HepG2 (cell line): ENCODE data around the gene CPXM1. TPM values are rescaled to one million over a fixed set of nuclear protein-coding genes. Genes with fewer than 3 reads are reported as not detected.

Experiments used
- CHD2 ChIP-seq: IDR thresholded peaks from 2 replicates; pipeline ENCODE4 v1.6.1; 2011; ENCODE audit warnings: low read depth, low read length, improper control_type of control experiment
- MIER2 ChIP-seq: IDR thresholded peaks from 2 replicates; pipeline ENCODE4 v1.6.1; 2016; ENCODE audit warnings: missing biosample characterization, missing genetic modification reagents
- PLRG1 ChIP-seq: fragments of 450-650 bp; conservative IDR thresholded peaks from 2 replicates; pipeline ENCODE4 v1.6.1; 2016
- PRMT3 ChIP-seq: sonication (generic); formaldehyde crosslinking; IDR thresholded peaks from 2 replicates; pipeline ENCODE4 v1.8.1; 2022; ENCODE audit warnings: low read depth, mild to moderate bottlenecking, moderate library complexity, missing genetic modification reagents, borderline replicate concordance
- SETDB1 ChIP-seq: sonication (generic); formaldehyde crosslinking; IDR thresholded peaks from 2 replicates; pipeline ENCODE4 v1.5.1; 2020; ENCODE audit warnings: missing genetic modification reagents, mild to moderate bottlenecking, borderline replicate concordance
- SMC3 ChIP-seq: IDR thresholded peaks from 2 replicates; pipeline ENCODE4 v1.6.1; 2011; ENCODE audit warnings: low read length, improper control_type of control experiment
- SP1 ChIP-seq, 2 experiments: fragments of 450-650 bp in 1 of 2; sonication (generic) in 1 of 2; formaldehyde crosslinking in 1 of 2; IDR thresholded peaks; 2 replicates each; pipeline versions ENCODE4 v1.4.0 to v1.6.1; 2016 to 2020; ENCODE audit warnings: missing genetic modification reagents in 1 of 2
- TCF7L2 ChIP-seq: IDR thresholded peaks from 2 replicates; pipeline ENCODE4 v1.6.1; 2011; ENCODE audit warnings: mild to moderate bottlenecking, low read depth, low read length, moderate library complexity
- ZNF121 ChIP-seq: sonication (generic); formaldehyde crosslinking; IDR thresholded peaks from 2 replicates; pipeline ENCODE4 v1.5.0; 2020; ENCODE audit warnings: mild to moderate bottlenecking, missing genetic modification reagents
- ZNF136 ChIP-seq: sonication (generic); formaldehyde crosslinking; IDR thresholded peaks from 2 replicates; pipeline ENCODE4 v1.8.1; 2022; ENCODE audit warnings: low read depth, mild to moderate bottlenecking, moderate library complexity, missing genetic modification reagents
- ZNF251 ChIP-seq: sonication (generic); formaldehyde crosslinking; IDR thresholded peaks from 2 replicates; pipeline ENCODE4 v1.9.0; 2021; ENCODE audit warnings: mild to moderate bottlenecking, missing genetic modification reagents
- ZNF317 ChIP-seq: sonication (generic); formaldehyde crosslinking; IDR thresholded peaks from 2 replicates; pipeline ENCODE4 v1.5.0; 2020; ENCODE audit warnings: mild to moderate bottlenecking, missing genetic modification reagents
- ZNF558 ChIP-seq: sonication (generic); formaldehyde crosslinking; IDR thresholded peaks from 2 replicates; pipeline ENCODE4 v1.9.0; 2022; ENCODE audit warnings: mild to moderate bottlenecking, missing genetic modification reagents, borderline replicate concordance
- ZNF720 ChIP-seq: sonication (generic); formaldehyde crosslinking; IDR thresholded peaks from 2 replicates; pipeline ENCODE4 v1.4.0; 2020; ENCODE audit warnings: missing genetic modification reagents
- polyA plus RNA-seq, 8 experiments: library from polyadenylated mRNA; depleted of rRNA in 3 of 8; stranded (reverse) in 7 of 8; unstranded in 1 of 8; fragments of >200 nt; fragmentation: Illumina TruSeq in 4 of 8; extraction: Trizol in 4 of 8; gene quantifications; 2 replicates each; pipeline versions ENCODE4 v1.2.1 to v1.2.3, GENCODE V29; 2011 to 2016; ENCODE audit warnings: low read depth in 4 of 8, missing spikeins in 1 of 8, mixed read lengths in 1 of 8; ENCODE audit not compliant: insufficient read depth in 1 of 8
- total RNA-seq, 5 experiments: library from RNA; depleted of rRNA; stranded (reverse); fragments of >200 nt; fragmentation: Illumina TruSeq; extraction: Trizol; gene quantifications; 2 replicates each; pipeline ENCODE4 v1.2.3, GENCODE V29; 2016; ENCODE audit warnings: low read depth in 1 of 5
- TF ChIP-seq, protein P1 (sequence below): sonication (generic); formaldehyde crosslinking; IDR thresholded peaks from 2 replicates; pipeline ENCODE4 v1.8.1; 2023; ENCODE audit warnings: missing genetic modification reagents, inconsistent platforms, borderline replicate concordance
- TF ChIP-seq, protein P2 (sequence below): sonication (generic); formaldehyde crosslinking; IDR thresholded peaks from 2 replicates; pipeline ENCODE4 v1.5.1; 2020; ENCODE audit warnings: mild to moderate bottlenecking, missing genetic modification reagents, borderline replicate concordance
- TF ChIP-seq, protein P3 (sequence below): sonication (generic); formaldehyde crosslinking; IDR thresholded peaks from 2 replicates; pipeline ENCODE4 v1.4.0; 2020; ENCODE audit warnings: low read depth, mild to moderate bottlenecking, missing genetic modification reagents
- TF ChIP-seq, protein P4 (sequence below): sonication (generic); formaldehyde crosslinking; IDR thresholded peaks from 2 replicates; pipeline ENCODE4 v1.4.0; 2020; ENCODE audit warnings: low read depth, missing genetic modification reagents
- TF ChIP-seq, protein P5 (sequence below): sonication (generic); formaldehyde crosslinking; IDR thresholded peaks from 2 replicates; pipeline ENCODE4 v1.5.1; 2020; ENCODE audit warnings: missing genetic modification reagents, mild to moderate bottlenecking, borderline replicate concordance
- TF ChIP-seq, protein P6 (sequence below): sonication (generic); formaldehyde crosslinking; IDR thresholded peaks from 2 replicates; pipeline ENCODE4 v1.8.0; 2022; ENCODE audit warnings: mild to moderate bottlenecking, missing genetic modification reagents, moderate library complexity

The CPXM1 gene
- total and polyA plus RNA-seq, 2 of the 13 experiments (the other 11 are each of a cell fraction or from before 2014, with no cell fraction given): 0.07 TPM; not detected in 1

DNA sequence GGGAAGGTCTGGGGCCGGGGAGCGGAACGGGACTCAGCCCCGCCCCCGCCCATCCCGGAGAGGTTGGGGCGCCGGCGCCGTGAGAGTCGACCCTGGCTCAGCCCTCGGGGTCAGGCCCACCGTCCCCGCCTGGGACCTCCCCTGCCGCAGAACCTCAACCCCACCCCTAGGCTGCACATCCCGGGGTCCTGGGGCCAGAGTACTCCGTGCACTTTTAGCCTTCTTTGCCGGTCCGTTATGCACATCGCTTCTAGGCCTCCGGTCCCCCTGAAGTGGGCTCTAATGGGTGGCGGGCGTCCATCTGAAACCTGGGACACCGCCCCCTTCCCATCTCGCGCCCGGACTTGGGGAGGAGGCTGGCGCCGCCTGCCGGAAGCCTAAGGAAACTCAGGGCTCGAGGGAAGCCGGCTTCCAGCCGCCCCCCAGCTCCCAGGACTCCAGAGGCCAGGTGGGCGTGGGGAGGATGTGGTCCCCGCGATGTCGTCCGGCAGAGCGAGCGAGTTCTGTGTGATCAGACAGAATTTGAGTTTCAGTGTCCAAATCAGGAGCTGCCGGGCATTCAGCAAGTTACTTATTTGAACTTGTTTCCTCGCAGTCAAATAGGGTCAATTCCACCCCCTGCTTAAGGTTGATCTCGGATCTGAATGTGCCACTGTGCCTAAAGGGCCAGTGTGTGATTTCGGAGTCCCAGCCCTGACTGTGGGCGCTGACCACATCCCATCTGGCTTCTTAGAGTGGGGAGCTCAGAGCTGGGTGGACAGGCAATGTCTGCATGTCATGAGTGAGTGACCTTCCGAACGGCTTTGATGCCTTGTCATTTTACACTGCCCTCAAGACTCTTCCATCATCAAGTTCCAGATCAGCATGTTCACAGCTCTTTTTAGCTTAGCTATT is 47.6 kb downstream of the CPXM1 start (continued):
- TF ChIP-seq SP1 (IDR thresholded peaks at IDR 0.05): no peak
- 0 out of 2 replicates have a peak, but pooled peaks have one; percentile 11 for TF ChIP-seq SP1 (CRISPR knock-in tag; IDR thresholded peaks at IDR 0.05)
- TF ChIP-seq TCF7L2: no peak
- peak; percentile 61 for TF ChIP-seq ZNF317 (CRISPR knock-in tag)
- TF ChIP-seq ZNF720 (CRISPR knock-in tag): no peak
- no peak for TF ChIP-seq PLRG1
- TF ChIP-seq, protein P1, sequence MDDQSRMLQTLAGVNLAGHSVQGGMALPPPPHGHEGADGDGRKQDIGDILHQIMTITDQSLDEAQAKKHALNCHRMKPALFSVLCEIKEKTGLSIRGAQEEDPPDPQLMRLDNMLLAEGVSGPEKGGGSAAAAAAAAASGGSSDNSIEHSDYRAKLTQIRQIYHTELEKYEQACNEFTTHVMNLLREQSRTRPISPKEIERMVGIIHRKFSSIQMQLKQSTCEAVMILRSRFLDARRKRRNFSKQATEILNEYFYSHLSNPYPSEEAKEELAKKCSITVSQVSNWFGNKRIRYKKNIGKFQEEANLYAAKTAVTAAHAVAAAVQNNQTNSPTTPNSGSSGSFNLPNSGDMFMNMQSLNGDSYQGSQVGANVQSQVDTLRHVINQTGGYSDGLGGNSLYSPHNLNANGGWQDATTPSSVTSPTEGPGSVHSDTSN (CRISPR knock-in tag): no peak
- TF ChIP-seq, protein P2, sequence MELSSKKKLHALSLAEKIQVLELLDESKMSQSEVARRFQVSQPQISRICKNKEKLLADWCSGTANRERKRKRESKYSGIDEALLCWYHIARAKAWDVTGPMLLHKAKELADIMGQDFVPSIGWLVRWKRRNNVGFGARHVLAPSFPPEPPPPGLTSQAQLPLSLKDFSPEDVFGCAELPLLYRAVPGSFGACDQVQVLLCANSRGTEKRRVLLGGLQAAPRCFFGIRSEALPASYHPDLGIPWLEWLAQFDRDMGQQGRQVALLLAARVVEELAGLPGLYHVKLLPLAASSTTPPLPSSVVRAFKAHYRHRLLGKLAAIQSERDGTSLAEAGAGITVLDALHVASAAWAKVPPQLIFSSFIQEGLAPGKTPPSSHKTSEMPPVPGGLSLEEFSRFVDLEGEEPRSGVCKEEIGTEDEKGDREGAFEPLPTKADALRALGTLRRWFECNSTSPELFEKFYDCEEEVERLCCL (CRISPR knock-in tag): no peak
- TF ChIP-seq ZNF121 (CRISPR knock-in tag): no peak
- TF ChIP-seq, protein P3, sequence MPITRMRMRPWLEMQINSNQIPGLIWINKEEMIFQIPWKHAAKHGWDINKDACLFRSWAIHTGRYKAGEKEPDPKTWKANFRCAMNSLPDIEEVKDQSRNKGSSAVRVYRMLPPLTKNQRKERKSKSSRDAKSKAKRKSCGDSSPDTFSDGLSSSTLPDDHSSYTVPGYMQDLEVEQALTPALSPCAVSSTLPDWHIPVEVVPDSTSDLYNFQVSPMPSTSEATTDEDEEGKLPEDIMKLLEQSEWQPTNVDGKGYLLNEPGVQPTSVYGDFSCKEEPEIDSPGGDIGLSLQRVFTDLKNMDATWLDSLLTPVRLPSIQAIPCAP (CRISPR knock-in tag): no peak
- no peak for TF ChIP-seq PRMT3
- no peak for TF ChIP-seq MIER2 (CRISPR knock-in tag)
- TF ChIP-seq SETDB1: peak; percentile 69; the same call in 1 of the 2 replicates
- TF ChIP-seq, protein P4, sequence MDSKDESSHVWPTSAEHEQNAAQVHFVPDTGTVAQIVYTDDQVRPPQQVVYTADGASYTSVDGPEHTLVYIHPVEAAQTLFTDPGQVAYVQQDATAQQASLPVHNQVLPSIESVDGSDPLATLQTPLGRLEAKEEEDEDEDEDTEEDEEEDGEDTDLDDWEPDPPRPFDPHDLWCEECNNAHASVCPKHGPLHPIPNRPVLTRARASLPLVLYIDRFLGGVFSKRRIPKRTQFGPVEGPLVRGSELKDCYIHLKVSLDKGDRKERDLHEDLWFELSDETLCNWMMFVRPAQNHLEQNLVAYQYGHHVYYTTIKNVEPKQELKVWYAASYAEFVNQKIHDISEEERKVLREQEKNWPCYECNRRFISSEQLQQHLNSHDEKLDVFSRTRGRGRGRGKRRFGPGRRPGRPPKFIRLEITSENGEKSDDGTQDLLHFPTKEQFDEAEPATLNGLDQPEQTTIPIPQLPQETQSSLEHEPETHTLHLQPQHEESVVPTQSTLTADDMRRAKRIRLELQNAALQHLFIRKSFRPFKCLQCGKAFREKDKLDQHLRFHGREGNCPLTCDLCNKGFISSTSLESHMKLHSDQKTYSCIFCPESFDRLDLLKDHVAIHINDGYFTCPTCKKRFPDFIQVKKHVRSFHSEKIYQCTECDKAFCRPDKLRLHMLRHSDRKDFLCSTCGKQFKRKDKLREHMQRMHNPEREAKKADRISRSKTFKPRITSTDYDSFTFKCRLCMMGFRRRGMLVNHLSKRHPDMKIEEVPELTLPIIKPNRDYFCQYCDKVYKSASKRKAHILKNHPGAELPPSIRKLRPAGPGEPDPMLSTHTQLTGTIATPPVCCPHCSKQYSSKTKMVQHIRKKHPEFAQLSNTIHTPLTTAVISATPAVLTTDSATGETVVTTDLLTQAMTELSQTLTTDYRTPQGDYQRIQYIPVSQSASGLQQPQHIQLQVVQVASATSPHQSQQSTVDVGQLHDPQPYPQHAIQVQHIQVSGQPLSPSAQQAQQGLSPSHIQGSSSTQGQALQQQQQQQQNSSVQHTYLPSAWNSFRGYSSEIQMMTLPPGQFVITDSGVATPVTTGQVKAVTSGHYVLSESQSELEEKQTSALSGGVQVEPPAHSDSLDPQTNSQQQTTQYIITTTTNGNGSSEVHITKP (CRISPR knock-in tag): no peak
- TF ChIP-seq, protein P5, sequence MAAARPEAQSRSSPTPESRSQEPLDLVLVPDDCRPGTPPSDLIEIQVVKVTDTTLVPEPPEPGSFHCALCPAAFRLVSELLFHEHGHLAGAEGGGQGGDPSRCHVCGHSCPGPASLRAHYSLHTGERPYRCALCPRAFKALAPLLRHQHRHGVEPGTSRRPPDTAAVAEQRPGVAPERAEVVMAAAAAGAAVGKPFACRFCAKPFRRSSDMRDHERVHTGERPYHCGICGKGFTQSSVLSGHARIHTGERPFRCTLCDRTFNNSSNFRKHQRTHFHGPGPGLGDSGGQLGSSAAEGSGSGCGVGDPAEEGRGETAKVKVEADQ (CRISPR knock-in tag): no peak
- TF ChIP-seq CHD2: no peak
- peak; percentile 34; the same call in 1 of the 2 replicates for TF ChIP-seq ZNF558 (CRISPR knock-in tag)
- no peak for TF ChIP-seq ZNF136 (CRISPR knock-in tag)
- no peak; the same call in 1 of the 2 replicates for TF ChIP-seq SMC3
- TF ChIP-seq ZNF251 (CRISPR knock-in tag): no peak
- TF ChIP-seq, protein P6, sequence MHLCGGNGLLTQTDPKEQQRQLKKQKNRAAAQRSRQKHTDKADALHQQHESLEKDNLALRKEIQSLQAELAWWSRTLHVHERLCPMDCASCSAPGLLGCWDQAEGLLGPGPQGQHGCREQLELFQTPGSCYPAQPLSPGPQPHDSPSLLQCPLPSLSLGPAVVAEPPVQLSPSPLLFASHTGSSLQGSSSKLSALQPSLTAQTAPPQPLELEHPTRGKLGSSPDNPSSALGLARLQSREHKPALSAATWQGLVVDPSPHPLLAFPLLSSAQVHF (CRISPR knock-in tag): no peak
